Spleen (tissue), 7 donors: ENCODE results near the gene RAB3A.
"Not testable (repeated sequence)": the region's sequence is repeated elsewhere in the genome, so short reads cannot be mapped to it uniquely, and the experiment has no call there.

Experiments
- CTCF ChIP-seq, 11 experiments: fragments of 200-600 bp in 7 of 11; fragments of 450-650 bp in 4 of 11; sonication (generic) in 4 of 11; IDR thresholded peaks in 8 of 11; conservative IDR thresholded peaks in 3 of 11; 1 replicate in 7 of 11; 2 replicates in 4 of 11; pipeline versions ENCODE4 v1.4.0 to v1.8.0; 2016 to 2021; ENCODE audit warnings: antibody characterized with exemption in 11 of 11, inconsistent platforms in 4 of 11, mild to moderate bottlenecking in 1 of 11
- POLR2AphosphoS5 ChIP-seq, 3 donors: sonication (generic); formaldehyde crosslinking; IDR thresholded peaks; one replicate each; pipeline ENCODE4 v1.5.1; 2017; ENCODE audit warnings: antibody characterized with exemption in 3 of 3
- donor health status: DM: no; HTN: no; CAD: no; lungs with moderate emphysema.
- donor health status: DM: no; HTN: no; CAD: no.
- donor health status: DM: no; HTN: no; CAD: no.

DNA sequence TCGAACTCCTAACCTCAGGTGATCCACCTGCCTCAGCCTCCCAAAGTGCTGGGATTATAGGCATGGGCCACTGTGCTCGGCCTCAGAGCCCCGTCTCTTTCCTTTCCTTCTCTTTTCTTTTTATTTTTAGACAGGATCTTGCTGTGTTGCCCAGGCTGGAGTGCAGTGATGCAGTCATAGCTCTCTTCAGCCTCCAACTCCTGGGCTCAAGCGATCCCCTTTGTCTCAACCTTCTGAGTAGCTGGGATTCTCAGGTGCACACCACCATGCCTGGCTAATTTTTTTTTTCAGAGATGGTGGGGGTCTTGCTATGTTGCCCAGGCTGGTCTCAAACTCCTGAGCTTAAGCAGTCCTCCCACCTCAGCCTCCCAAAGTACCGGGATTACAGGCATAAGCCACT, 6.1 kb upstream of the RAB3A start:
- TF ChIP-seq CTCF (IDR thresholded peaks at IDR 0.05 in 8 of 11, conservative IDR thresholded peaks at IDR 0.05 in 3 of 11); POLR2AphosphoS5 (IDR thresholded peaks at IDR 0.05): not testable (repeated sequence)
